Stimulated activated CD8-positive, alpha-beta memory T cell treated with anti-CD3 and anti-CD28 coated beads, Interleukin-2, amount 100 ng/mL, for 1 hour (primary cell): ENCODE measurements around the gene FMO3.

ENCODE experiments used
- DNase-seq, 2 donors: peaks; one replicate each; pipeline ENCODE4 v3.0.0-alpha.2; 2020; ENCODE audit warnings: low read depth in 2 of 2

The FMO3 gene

GRCh38 chr1:171090604-171091003 lies at the start of gene FMO3:
Gene FMO3 (plus strand): TSS chr1:171090905. CDS start chr1:171092659, 1,754 bp downstream.
- no peak for DNase-seq

GRCh38 chr1:171048014-171048413 lies 42.7 kb upstream of the FMO3 start:
- DNase-seq = no peak

- DNase-seq = no peak
Measured at GRCh38 chr1:171052977-171053376, 37.7 kb upstream of the FMO3 start.

- DNase-seq = no peak
Measured at GRCh38 chr1:171055966-171056643, 34.6 kb upstream of the FMO3 start.

GRCh38 chr1:171061425-171062143 lies 29.1 kb upstream of the FMO3 start:
- no peak for DNase-seq

- no peak for DNase-seq
Measured at GRCh38 chr1:171062902-171063301, 27.8 kb upstream of the FMO3 start.

- DNase-seq = no peak
Measured at GRCh38 chr1:171075041-171075440, 15.7 kb upstream of the FMO3 start.

- no peak for DNase-seq
Measured at GRCh38 chr1:171081314-171081753, 9.4 kb upstream of the FMO3 start.

GRCh38 chr1:171081763-171082201 lies 8.9 kb upstream of the FMO3 start:
- no peak for DNase-seq

- no peak for DNase-seq
Measured at GRCh38 chr1:171082606-171083005, 8.1 kb upstream of the FMO3 start.

GRCh38 chr1:171083222-171083621 lies 7.5 kb upstream of the FMO3 start:
- DNase-seq = no peak

GRCh38 chr1:171084091-171084490 lies 6.6 kb upstream of the FMO3 start:
- no peak for DNase-seq

GRCh38 chr1:171084870-171085269 lies 5.8 kb upstream of the FMO3 start:
- DNase-seq = no peak

- DNase-seq = no peak
Measured at GRCh38 chr1:171087896-171088295, 2.8 kb upstream of the FMO3 start.

GRCh38 chr1:171103862-171104261 lies 13.2 kb downstream of the FMO3 start:
- no peak for DNase-seq

- DNase-seq = no peak
Measured at GRCh38 chr1:171107262-171107940, 16.7 kb downstream of the FMO3 start.

GRCh38 chr1:171107969-171108368 lies 17.3 kb downstream of the FMO3 start:
- DNase-seq = no peak

GRCh38 chr1:171109966-171110365 lies 19.3 kb downstream of the FMO3 start:
- DNase-seq = no peak

GRCh38 chr1:171110621-171111326 lies 20.1 kb downstream of the FMO3 start:
- DNase-seq = no peak

GRCh38 chr1:171112119-171112518 lies 21.4 kb downstream of the FMO3 start:
- DNase-seq = no peak

GRCh38 chr1:171113382-171113781 lies 22.7 kb downstream of the FMO3 start:
- DNase-seq = no peak

- no peak for DNase-seq
Measured at GRCh38 chr1:171115280-171115897, 24.7 kb downstream of the FMO3 start.
